RWPE1 (cell line): Measurements from ENCODE around the gene GPD1.

Source experiments
- CTCF ChIA-PET: fragments of 350-600 bp; sonication (Branson Sonifier 250); formaldehyde crosslinking; extraction: SDS; loops from one replicate; lab custom pipeline; 2021; lab: Yijun Ruan, JAX
- POLR2A ChIA-PET: fragments of 400-600 bp; formaldehyde crosslinking; extraction: SDS; loops from one replicate; lab custom pipeline; 2020; ENCODE audit warnings: antibody characterized with exemption; ENCODE audit not compliant: low non-redundant PET; lab: Yijun Ruan, JAX
- DNase-seq: peaks from one replicate; pipeline ENCODE4 v3.0.0; 2012; ENCODE audit warnings: low spot score
- H3K27ac ChIP-seq: fragments of 450-650 bp; 2 replicates; pipeline ENCODE4 v1.5.1; 2017
- CTCF ChIP-seq: fragments of 450-650 bp; conservative IDR thresholded peaks from 2 replicates; pipeline ENCODE4 v1.5.1; 2017; ENCODE audit warnings: low read depth, mild to moderate bottlenecking

The GPD1 gene

GRCh38 chr12:50120521-50120920 lies 16.7 kb downstream of the GPD1 start:
- DNase-seq, result no peak
- POLR2A ChIA-PET, result interaction anchor here (0.7 kb wide), 1 partner anchor 9 kb away, joined by 4 read pairs; the partner anchor contains the start of gene COX14
- TF ChIP-seq CTCF, result no peak
- CTCF ChIA-PET, result interaction anchor here (0.6 kb wide), 2 partner anchors 140 to 764 kb away, joined by 3 read pairs; no protein-coding TSS in a partner anchor
- no peak overlapping the region for H3K27ac ChIP-seq

- no peak overlapping the region for H3K27ac ChIP-seq
- no peak for DNase-seq
- ChIA-PET POLR2A (no interaction called here), CTCF (interaction anchor here (0.6 kb wide), 1 partner anchor 140 kb away, joined by 3 read pairs; no protein-coding TSS in a partner anchor)
- TF ChIP-seq CTCF, result no peak
These were observed 17.1 kb downstream of the GPD1 start for GRCh38 chr12:50120953-50121352.

- no peak for TF ChIP-seq CTCF
- ChIA-PET POLR2A (no interaction called here), CTCF (no interaction called here)
- no peak overlapping the region for H3K27ac ChIP-seq
- DNase-seq, result no peak
These were observed 17.8 kb downstream of the GPD1 start for GRCh38 chr12:50121641-50122040.

- no peak for TF ChIP-seq CTCF
- ChIA-PET POLR2A (no interaction called here), CTCF (interaction anchor here (2.8 kb wide), 1 partner anchor 12 kb away, joined by 8 read pairs; the partner anchor contains the start of gene COX14)
- DNase-seq, result no peak
- H3K27ac ChIP-seq, result no peak overlapping the region
These were observed 19.4 kb downstream of the GPD1 start for GRCh38 chr12:50123203-50123602.

GRCh38 chr12:50127546-50127945 lies 23.7 kb downstream of the GPD1 start:
- peak overlapping the region; percentile 54 for H3K27ac ChIP-seq
- ChIA-PET POLR2A (interaction anchor here (0.6 to 1.0 kb wide), 2 partner anchors 11 to 15 kb away, joined by 3 to 11 read pairs; partner anchors contain the start of gene COX14), CTCF (no interaction called here)
- DNase-seq, result no peak
- no peak for TF ChIP-seq CTCF

GRCh38 chr12:50129290-50129689 lies 25.5 kb downstream of the GPD1 start:
- TF ChIP-seq CTCF, result no peak
- no peak overlapping the region for H3K27ac ChIP-seq
- CTCF ChIA-PET, result interaction anchor here (0.6 to 1.6 kb wide), 2 partner anchors 14 to 46 kb away, joined by 4 to 6 read pairs; no protein-coding TSS in a partner anchor
- POLR2A ChIA-PET, result interaction anchor here (0.7 kb wide), 1 partner anchor 43 kb away, joined by 7 read pairs; no protein-coding TSS in a partner anchor
- DNase-seq, result no peak
